SH-SY5Y (cell line): Measurements from ENCODE around the gene NR5A2.

Experiments
- GATA2 ChIP-seq: IDR thresholded peaks from 2 replicates; pipeline ENCODE4 v1.6.1; 2011; ENCODE audit warnings: mild to moderate bottlenecking, low read depth, low read length
- GATA3 ChIP-seq: IDR thresholded peaks from 2 replicates; pipeline ENCODE4 v1.6.1; 2011; ENCODE audit warnings: low read depth, mild to moderate bottlenecking, low read length, moderate library complexity

GRCh38 chr1:199979071-199979470 lies 48.4 kb upstream of the NR5A2 start:
- no peak for TF ChIP-seq GATA2
- TF ChIP-seq GATA3, result no peak
